Non-pigmented ciliary epithelial cell (primary cell): Measurements from ENCODE around the gene RIMS4.
"Not testable (repeated sequence)": the region's sequence is repeated elsewhere in the genome, so short reads cannot be mapped to it uniquely, and the experiment has no call there.

Source experiments
- DNase-seq: peaks from one replicate; pipeline ENCODE4 v3.0.0-alpha.2; 2010; ENCODE audit warnings: low read depth

The RIMS4 gene

DNA sequence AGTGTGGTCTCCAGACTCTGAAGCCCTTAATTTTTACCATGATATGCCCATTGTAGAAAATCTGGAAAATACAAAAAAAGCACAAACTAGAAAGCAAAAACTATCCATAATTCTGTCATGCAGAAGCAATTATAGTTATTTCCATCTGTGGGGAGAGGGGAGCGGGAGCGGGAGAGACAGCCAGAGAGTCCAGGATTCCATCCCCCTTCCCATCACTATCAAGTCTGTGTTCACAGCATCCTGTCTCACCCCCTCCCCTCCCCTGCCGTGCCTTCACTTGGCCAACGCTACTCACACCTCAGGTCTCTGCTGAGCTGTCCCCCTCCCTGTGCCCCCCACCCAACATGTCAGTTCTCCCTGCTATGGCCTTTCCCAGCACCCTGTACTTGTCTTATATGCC, 14.5 kb downstream of the RIMS4 start:
- no peak for DNase-seq

DNA sequence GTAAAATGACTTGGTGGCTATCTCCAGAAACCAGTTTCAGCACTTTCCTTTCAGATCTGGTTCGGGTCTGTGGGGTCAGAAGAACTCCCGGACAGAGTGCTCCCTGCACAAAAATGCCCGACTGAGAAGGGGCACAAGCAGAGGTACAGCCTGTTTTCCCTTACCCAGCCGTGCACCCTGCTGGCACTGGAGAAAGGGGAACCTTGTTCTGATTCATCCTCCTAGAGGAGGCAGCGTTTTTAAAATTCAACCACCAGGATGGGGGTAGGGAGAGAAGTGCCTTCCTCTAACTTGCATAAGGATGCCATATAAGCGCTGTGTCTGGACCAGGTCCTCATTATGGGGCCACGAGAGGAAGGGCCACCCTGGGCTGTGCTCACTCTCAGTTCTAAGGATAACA, 17.6 kb downstream of the RIMS4 start:
- no peak for DNase-seq

DNA sequence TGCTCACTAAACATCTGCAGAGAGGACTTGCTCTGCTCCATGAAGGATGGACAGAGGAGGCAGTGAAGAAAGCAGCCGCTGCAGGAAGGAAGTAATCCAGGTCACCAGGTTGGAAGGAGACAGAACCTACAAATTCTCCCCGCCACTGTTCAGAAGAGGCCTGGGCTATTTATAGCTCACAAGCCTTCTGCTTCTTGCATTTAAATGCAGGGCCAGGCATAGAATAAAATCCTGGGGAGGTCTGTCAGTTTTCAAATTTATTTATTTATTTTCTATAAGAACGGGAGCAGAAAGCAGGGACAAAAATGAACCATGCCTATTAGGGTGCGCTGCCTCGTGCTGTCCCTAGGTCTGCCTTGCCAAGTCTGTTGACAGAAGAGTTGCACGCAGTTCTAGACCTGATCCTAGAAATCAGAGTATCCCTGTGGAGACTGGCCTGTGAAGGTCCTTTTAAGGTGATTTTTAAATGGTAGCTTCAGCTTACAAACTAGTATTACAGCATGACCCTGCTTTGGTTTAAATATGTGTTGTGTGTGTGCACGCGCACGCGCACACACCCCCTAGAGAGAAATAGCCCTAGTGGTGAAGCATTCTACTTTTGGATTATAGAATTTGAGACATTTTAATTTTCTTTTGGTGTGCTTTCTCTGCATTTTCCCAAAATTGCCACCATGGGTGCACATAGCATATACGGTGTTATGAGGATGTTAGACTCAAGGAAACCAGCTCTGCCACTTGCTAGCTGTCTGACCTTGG, 19.5 kb downstream of the RIMS4 start:
- no peak for DNase-seq

DNA sequence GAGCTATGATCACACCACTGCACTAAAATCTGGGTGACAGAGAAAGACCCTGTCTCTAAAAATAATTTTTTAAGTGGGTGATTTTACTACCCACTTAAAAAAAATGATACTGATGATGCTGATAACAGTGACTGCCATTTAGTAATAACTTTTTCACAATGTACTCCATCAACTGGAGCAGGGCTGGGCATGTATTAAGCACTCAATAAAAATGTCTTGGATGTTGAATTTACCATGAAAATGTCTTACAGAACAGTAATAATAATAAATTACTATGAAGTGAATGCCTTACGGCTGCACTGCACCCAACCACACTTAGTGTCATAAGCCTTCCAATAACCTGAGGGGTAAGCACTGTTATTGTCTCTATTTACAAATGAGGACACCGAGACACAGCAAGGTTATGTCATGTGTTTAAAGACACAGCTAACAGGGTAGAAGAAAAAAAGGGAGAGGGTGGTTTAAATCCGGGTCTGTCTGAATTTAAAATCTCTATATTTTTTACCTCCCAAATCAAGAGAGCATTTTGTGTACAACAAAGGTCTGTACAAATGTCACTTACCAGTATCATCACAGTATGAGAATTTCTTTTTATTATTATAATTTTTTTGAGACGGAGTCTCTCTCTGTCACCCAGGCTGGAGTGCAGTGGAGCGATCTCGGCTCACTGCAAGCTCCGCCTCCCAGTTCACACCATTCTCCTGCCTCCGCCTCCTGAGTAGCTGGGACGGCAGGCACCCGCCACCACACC, 21.5 kb downstream of the RIMS4 start:
- DNase-seq: no peak

DNA sequence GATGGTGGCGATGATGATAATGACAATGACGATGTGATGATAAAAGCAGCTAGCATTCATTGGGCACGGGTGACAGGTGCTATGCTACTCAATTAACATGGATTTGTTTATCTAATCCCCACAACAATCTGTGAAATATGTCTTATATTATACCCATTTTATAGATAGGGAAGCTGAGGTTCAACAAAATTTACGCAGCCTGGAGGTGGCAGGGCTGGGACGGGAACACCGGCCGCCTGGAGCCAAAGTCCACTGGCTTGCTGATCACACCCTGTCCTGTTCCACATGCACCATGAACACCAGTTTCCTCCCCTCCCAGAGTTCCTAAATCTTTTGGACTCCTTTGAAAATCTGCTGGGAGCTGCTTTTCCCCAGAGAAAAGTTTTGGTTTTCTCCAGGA, 23.0 kb downstream of the RIMS4 start:
- DNase-seq: no peak

DNA sequence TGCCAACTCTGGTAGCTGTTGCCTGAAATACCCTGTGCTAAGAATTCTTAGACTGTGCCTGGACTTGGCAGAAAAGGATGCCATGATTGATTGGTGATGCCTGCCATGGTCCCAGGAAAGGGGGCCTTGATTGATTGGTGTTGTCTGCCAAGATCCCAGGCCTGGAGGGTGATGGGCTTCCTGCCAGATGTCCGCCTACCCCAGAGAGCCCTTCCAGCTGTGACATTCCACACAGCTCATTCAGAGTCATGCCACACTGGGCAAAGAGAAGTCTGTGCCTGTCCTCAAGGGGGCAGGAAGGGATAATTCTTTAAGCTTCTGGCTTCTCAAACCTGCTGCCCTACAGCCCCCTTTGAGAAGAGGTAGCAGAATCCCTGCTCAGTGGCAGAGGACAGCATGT, 24.6 kb downstream of the RIMS4 start:
- DNase-seq: no peak

DNA sequence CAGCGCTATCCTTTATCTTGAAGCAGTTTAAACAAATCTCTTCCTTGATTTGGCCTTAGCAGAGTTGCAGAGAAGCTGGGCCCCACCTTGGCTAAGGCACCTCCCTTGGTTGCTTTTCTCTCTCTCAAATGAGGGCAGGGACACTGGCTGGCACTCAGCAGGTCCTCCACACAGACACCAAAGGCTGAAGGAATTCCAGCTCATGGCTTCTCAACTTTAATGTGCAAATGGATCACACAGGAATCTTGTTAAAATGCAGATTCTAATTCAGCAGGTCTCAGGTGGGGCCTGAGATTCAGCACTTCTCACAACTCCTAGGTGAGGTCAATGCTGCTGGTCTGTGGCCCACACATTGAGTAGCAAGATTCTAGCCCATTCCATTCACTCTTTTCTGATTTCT, 25.7 kb downstream of the RIMS4 start:
- DNase-seq: no peak

DNA sequence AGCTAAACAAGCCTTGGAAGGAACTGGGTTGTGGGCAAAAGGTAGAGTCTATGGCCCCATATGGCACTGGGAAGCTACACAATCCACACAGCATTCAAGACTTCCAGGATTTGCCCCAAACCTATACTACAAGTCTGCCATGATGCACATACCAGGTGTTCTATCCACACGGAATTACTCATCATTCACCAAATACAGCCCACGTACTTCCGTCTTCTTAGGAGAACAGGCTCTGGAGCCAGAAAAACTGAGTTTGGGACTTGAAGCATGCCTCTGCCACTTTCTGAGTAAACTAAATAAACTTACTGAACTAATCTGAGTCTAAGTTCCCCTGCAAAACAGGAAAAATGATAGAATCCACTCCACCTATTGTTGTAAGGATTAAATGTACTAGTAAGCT, 28.6 kb downstream of the RIMS4 start:
- DNase-seq: no peak

DNA sequence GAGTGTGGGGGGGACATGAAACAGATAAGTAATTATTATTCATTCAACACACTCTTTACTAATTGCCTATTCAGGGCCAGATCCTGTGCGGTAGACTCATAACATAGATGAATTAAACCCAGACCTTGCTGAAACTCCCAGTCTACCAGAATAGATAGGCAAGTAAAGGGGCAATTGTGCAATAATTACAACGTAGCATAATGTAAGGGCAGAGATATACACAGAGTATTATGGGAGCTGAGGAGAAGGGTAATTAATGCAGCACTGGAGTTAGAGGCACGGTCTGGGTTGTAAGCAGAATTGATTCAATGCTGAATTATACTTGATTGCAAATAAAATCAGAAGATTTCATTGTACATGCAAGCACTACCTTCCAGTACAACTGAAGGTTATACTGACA, 29.2 kb downstream of the RIMS4 start:
- no peak for DNase-seq

DNA sequence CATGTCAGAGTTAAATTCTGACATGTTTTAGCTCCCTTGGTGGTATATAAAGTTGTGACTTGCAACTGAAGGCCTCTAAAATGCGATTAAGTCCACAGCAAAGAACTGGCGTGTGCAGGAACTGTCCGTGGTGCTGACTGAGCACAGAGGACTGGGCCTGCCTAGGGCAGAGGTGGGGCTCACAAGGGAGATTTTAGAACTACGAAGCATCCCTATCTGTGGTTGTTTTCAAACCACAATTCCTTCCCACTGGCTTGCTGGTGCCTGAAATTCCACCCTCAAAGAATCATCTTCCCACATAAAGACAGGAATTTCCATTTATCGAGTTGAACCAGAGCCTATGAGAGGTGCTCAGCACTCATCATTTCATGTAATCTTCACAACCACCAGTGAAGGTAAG, 30.1 kb downstream of the RIMS4 start:
- DNase-seq: peak; percentile 8

DNA sequence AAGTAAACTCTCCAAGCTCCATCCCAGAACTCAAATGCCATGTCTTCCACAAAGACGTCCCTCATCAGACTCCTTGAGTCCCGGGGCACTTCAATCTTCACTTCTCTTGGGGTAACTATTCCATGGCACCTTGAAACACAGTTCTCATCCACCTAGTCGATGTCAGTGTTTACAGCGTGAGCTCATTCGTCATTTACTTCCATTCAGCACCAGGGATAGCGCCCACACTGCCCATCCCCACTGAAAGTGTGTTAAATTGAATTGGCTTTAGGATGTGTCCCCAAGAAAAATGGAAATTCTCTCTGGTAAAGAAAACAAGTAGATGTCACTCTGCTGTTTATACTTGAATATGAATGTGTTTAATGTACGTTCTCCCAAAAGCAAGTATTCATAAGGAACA, 33.4 kb downstream of the RIMS4 start:
- DNase-seq: no peak

DNA sequence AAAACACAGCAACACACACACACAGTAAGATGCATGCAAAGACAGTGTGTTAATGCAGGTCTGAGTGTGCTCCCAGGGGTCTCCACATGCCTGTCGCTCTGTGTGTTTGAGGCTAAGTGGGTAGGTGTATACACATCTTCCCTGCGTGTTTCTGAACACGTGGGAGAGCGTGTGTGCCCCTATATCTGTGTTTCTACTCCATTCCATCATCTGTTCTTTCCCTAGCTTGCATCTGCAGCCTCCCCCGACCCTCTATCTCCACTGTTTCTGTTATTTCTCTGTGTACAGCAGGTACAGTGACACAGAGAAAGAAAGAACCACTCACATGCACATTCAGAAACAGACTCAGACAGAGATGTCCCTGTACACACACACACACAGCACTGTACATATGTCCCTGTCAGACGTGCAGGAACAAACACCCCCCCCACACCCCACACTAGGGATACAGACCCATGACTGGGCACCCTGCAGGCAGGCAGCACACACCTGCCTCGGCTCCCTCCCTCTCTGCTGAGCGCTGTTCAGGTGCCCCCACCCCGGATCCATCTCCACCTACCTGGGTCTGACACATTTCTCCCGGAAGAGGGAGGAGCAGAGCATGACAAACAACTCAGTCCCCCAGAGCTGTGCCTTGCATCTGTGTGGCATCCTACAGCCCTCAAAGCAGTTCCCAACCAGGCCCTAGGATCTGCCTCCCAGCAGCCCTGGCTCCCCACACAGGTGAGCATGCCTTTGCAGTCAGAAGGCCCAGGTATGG, 37.1 kb downstream of the RIMS4 start:
- no peak for DNase-seq

DNA sequence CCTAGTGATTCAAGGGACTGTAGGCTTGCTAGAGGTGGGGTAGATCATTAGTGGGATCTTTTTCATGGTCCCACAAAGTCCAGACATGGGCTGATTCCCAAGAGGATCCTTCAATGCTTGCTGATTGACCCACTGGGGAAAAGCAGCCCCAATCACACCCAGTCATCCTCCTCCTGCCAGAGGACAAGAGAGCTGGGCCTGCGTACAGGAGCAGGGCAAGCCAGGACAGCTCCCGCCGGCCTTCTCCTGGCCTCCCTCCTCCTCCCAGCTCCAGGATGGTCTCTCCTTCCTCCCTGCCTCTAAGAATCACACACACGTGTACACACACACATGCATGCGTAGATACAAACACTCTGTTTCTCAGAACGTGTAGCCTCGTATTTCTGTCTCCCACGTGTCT, 37.7 kb downstream of the RIMS4 start:
- no peak for DNase-seq

DNA sequence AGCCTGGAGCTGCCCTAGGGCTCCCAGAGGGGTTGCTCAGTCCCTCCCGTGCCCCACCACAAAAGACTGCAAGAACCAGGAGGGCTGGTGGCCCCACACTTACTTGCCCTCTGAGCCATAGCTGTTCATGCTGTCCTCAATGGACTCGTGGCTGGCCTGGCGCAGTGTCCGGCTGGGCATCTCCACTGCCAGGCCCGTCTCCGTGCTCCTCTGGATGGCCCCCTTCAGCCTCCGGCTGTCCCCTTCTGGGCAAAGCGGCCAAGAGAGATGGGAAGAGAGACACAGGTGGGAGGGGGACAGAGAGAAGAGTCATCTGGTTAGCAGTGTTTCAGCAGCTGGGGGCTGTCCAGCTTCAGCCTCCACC, 39.2 kb downstream of the RIMS4 start:
- DNase-seq: no peak

DNA sequence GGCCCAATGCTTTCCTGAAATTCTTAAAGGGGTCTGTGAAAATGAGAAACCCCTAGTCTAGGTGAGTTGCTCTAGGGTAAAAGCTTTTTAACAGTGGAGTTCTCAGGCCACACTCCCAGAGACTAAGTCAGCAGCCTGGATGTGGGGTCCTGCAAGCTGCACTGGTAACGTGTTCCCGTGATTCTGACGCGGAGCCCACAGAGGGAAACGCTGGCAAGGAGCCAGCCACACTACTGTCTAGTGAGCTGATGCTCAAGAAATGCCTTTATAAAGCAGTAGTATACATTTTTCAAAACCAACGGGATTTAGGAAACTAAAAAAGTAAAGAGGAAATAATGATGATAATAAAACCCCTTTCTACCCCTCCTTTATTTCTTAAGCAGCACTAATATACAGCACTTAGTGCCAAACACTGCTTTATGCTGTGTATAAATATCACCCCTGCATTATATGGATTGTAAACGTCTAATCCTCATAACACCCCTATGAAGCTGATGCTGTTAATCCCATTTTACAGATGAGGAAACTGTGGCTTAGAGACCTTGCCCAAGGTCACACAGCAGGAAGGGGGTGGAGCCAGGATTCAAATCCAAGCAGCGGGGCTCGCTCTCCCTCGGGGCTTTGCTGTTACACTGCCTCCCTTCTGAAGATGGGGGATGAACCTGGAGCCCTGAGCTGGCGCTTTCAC, 39.7 kb downstream of the RIMS4 start:
- DNase-seq: no peak

DNA sequence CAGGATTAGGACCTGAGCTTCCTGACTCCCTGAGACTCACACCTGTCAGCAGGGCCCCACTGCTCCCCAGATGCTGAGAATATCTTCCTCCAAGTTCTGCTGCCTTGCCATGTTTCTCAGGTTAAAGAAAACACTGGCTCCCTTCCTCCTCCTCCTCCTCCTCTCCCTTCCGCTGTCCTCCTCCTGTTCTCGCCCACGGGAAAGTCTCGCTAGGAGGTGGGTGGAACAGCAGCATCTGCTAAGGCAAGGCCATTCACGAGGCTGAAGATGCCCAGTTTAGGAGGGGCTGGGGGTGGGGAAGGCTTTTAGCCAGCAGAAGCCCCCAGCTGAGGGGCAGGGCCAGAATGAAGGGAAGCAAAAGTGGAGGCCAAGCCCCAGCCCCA, 40.9 kb downstream of the RIMS4 start:
- no peak for DNase-seq

DNA sequence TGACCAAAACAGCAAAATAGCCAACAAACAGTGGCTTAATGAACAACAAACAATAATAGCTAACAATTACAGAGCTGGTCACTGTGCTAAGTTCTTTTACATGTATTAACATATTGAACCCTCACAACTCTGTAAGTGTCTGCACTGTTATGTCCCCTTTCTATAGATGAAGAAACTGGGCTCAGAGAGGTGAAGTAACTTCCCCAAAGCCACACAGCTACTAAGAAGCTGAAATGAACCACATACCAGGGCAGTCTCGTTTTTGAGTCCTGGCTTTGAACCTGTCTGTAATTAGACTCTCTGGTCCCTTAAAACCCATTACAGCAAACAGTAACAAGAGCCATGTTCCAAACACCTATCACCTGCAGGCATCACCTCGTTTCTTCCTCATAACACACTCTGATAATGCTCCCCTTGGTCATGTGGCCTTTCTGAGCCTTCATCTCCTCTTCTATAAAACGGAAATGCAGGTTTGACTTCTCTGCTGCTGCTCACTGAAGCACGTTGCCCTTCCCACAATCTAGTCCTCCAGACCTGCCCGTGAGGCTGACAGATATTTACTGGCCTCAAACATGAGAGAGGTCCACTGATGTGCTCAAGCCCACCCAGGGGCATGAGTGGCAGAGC, 41.4 kb downstream of the RIMS4 start:
- no peak for DNase-seq

DNA sequence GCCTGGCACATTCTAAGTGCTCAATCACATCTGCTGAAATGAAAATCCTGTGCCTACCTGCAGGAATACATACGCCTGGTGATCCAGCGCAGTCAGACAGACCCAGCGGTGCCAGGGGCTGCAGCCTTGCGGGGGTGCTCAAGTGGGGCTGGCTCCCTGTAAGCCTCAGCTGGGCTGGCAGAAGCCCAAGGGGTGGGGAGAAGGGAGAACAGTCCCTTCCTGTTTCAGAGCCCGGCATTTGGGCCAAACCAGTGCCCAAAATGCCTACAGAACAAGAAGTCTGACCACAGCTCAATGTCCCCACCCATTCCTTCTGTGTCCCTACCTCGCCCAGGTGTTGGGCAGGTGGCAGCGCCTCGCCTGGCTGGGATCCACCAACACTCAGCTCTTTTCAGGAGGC, 42.1 kb downstream of the RIMS4 start:
- no peak for DNase-seq

DNA sequence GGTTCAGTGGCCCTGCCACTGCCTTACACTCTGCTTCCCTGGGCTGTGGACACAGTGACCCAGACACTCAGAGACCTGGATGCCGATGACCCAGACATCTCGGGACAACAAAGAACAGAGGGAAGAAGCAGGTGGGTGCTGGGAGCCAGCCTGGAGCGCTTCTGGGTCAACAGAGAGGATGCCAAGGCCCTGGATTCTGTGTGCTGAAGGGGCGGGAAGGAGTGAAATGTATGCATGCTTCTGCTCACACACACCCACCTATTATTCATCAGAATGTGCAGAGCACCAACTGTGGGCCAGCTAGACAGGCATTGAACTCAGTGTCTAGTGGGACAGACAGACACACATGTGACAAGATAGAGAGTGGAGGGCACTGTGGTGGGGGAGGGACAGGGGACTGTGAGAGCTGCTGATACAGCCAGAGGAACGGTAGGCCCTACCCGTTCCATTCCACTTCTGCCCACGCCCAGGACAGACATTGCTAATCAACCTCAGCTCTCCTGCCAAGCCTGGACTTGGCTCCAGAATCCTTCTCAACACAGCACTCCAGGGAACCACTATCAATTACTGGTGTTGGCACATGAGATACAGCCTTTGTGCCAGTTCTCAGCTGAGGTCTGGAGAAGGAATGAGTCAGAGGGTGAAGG, 44.5 kb downstream of the RIMS4 start:
- DNase-seq: no peak

DNA sequence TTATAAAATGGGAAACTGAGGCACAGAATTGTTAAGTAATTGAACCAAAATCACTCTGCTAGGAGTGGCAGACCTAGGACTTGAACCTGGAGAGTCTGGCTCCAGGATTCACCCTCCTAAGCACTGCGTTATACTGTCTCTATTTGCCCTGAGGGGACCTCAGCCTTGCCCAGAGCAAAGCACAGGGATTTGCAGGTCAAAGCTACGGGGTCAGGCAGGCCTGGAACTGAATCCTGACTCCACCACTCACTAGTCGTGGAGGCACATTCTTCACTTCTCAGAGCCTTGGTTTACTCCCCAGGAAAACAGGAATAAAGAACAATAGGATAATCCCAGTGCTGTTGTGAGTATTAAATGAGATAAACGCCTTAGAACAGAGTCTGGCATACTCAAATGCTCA, 45.3 kb downstream of the RIMS4 start:
- DNase-seq: no peak

DNA sequence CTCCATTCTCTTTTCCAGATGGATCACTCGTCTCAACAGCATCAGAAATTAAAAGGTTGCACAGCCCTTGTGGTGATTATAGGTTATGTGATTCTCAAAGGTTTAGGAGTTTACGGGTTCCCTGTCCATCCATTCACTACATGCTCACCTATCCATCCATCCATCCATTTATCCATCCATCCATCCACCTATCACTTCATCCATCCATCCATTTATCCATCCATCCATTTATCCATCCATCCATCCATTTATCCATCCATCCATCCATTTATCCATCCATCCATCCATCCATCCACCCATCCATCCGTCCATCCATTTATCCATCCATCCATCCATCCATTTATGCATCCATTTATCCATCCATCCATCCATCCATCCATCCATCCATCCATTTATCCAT, 46.5 kb downstream of the RIMS4 start:
- DNase-seq: not testable (repeated sequence)
